Measurements from ENCODE around the gene ACACB. TPM values are rescaled to one million over a fixed set of nuclear protein-coding genes. Genes with fewer than 3 reads are reported as not detected.

ACACB gene
- total and polyA plus RNA-seq, 2 donors from 2014 or later = 13.8 to 56.8 TPM

GRCh38 chr12:109173443-109174240 is 57.3 kb downstream of the ACACB start:
- no peaks in the 10 kb centered on the region for H3K9me3 ChIP-seq (ENCODE audit: control insufficient read depth in 2 of 3, insufficient read depth in 1 of 3, low read length in 3 of 3)
- no peak overlapping the region for H3K4me3 ChIP-seq (ENCODE audit: low read length in 3 of 3)
- DNase-seq (no peak), FAIRE-seq (no peak)
- no peaks in the 10 kb centered on the region for H3K27me3 ChIP-seq (ENCODE audit: control insufficient read depth, insufficient read depth, low read length)
- TF ChIP-seq CTCF (IDR thresholded peaks at IDR 0.05; ENCODE audit: borderline replicate concordance, extremely low read depth, insufficient read depth) = no peak
- H3K27ac ChIP-seq (ENCODE audit: low read depth in 2 of 2, low read length in 2 of 2) = no peak overlapping the region
- no peaks in the 10 kb centered on the region for H3K4me1 ChIP-seq (ENCODE audit: control insufficient read depth in 2 of 3, insufficient read depth in 2 of 3, low read depth in 1 of 3, low read length in 3 of 3)
- intact Hi-C loops (cut with DNase I) = no loop called here
- H3K36me3 ChIP-seq (ENCODE audit: control insufficient read depth in 2 of 3, insufficient read depth in 3 of 3, low read length in 3 of 3) = peaks cover 9 to 66% (median 48%) of the 10 kb centered on the region in 3 donors
- H3K9ac ChIP-seq (ENCODE audit: low read length in 3 of 3) = no peak overlapping the region

DNA sequence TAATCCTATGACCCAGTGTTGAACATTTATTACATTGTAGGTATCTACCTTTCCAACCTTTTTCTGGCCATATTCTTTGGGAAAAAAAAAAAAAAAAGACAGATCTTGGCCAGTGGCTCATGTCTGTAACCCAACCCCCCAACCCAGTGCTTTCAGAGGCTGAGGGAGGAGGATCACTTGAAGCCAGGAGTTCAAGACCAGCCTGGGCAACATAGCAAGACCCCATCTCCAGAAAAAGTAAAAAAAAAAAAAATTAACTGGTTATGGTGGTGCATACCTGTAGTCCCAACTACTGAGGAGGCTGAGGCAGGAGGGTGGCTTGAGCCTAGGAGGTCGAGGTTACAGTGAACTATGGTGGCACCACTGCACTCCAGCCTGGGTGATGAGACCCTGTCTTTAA is 58.1 kb downstream of the ACACB start:
- H3K9ac ChIP-seq (ENCODE audit: low read length in 3 of 3) = no peak overlapping the region
- H3K4me1 ChIP-seq (ENCODE audit: control insufficient read depth in 2 of 3, insufficient read depth in 2 of 3, low read depth in 1 of 3, low read length in 3 of 3) = no peaks in the 10 kb centered on the region
- intact Hi-C loops (cut with DNase I) = no loop called here
- peaks cover 9 to 66% (median 48%) of the 10 kb centered on the region in 3 donors for H3K36me3 ChIP-seq (ENCODE audit: control insufficient read depth in 2 of 3, insufficient read depth in 3 of 3, low read length in 3 of 3)
- FAIRE-seq = no peak
- no peaks in the 10 kb centered on the region for H3K27me3 ChIP-seq (ENCODE audit: control insufficient read depth, insufficient read depth, low read length)
- no peaks in the 10 kb centered on the region for H3K9me3 ChIP-seq (ENCODE audit: control insufficient read depth in 2 of 3, insufficient read depth in 1 of 3, low read length in 3 of 3)
- no peak overlapping the region for H3K27ac ChIP-seq (ENCODE audit: low read depth in 2 of 2, low read length in 2 of 2)
- H3K4me3 ChIP-seq (ENCODE audit: low read length in 3 of 3) = no peak overlapping the region
- no peak for DNase-seq
- no peak for TF ChIP-seq CTCF (IDR thresholded peaks at IDR 0.05; ENCODE audit: borderline replicate concordance, extremely low read depth, insufficient read depth)

DNA sequence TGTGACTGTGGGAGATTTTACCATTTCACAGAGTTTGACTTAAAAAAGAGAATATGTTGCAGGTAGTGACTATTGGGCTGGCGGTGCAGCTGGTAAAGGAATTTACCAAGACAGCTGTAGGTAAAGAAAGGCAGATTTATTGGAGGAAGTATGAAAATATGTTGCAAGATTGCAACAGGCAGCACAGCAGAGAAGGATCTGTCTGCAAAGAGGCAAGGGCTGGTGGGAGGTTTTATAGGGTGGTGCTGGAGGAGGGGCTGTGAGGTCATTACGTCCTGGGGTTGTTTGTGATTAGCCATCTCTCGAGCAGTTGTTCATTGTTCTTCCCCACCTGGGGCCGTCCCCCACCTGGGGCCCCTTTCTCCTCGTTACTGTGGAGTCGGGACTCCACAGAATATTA is 62.1 kb downstream of the ACACB start:
- intact Hi-C loops (cut with DNase I) = no loop called here
- Histone ChIP-seq H3K27ac (ENCODE audit: low read depth in 2 of 2, low read length in 2 of 2) (no peak overlapping the region), H3K4me1 (ENCODE audit: control insufficient read depth in 2 of 3, insufficient read depth in 2 of 3, low read depth in 1 of 3, low read length in 3 of 3) (no peaks in the 10 kb centered on the region), H3K4me3 (ENCODE audit: low read length in 3 of 3) (no peak overlapping the region), H3K9me3 (ENCODE audit: control insufficient read depth in 2 of 3, insufficient read depth in 1 of 3, low read length in 3 of 3) (no peaks in the 10 kb centered on the region), H3K9ac (ENCODE audit: low read length in 3 of 3) (no peak overlapping the region), H3K27me3 (ENCODE audit: control insufficient read depth, insufficient read depth, low read length) (no peaks in the 10 kb centered on the region), H3K36me3 (ENCODE audit: control insufficient read depth in 2 of 3, insufficient read depth in 3 of 3, low read length in 3 of 3) (peaks cover 2 to 54% (median 30%) of the 10 kb centered on the region in 3 donors)
- FAIRE-seq (no peak), DNase-seq (no peak)
- no peak for TF ChIP-seq CTCF (IDR thresholded peaks at IDR 0.05; ENCODE audit: borderline replicate concordance, extremely low read depth, insufficient read depth)
